NB4 (cell line): ENCODE data around the gene PRSS21.

Experiments
- DNase-seq: peaks from one replicate; pipeline ENCODE4 v3.0.0; 2010; ENCODE audit warnings: low read depth
- H3K4me3 ChIP-seq: one replicate; pipeline ENCODE4 v1.5.1; 2011; ENCODE audit warnings: mild to moderate bottlenecking, low read depth, low read length, moderate library complexity
- CTCF ChIP-seq: IDR thresholded peaks from one replicate; pipeline ENCODE4 v1.5.1; 2012; ENCODE audit warnings: low read depth, low read length
- MAX ChIP-seq: IDR thresholded peaks from 2 replicates; pipeline ENCODE4 v1.6.1; 2011; ENCODE audit warnings: low read depth, low read length
- MYC ChIP-seq: IDR thresholded peaks from 2 replicates; pipeline ENCODE4 v1.6.1; 2011; ENCODE audit warnings: low read depth, low read length
- POLR2A ChIP-seq: IDR thresholded peaks from 2 replicates; pipeline ENCODE4 v1.6.1; 2011; ENCODE audit warnings: mild to moderate bottlenecking; ENCODE audit not compliant: insufficient read length; ENCODE audit errors: extremely low read depth

The PRSS21 gene

GRCh38 chr16:2827374-2827791 is 10.3 kb downstream of the PRSS21 start:
- no peak overlapping the region for H3K4me3 ChIP-seq
- no peak for DNase-seq
- TF ChIP-seq POLR2A = no peak
- TF ChIP-seq MAX = no peak
- no peak for TF ChIP-seq MYC
- TF ChIP-seq CTCF = no peak

- H3K4me3 ChIP-seq = no peak overlapping the region
- DNase-seq = no peak
- no peak for TF ChIP-seq MAX
These were observed 10.9 kb downstream of the PRSS21 start for GRCh38 chr16:2827831-2828520.

GRCh38 chr16:2828521-2828840 is 11.4 kb downstream of the PRSS21 start:
- no peak overlapping the region for H3K4me3 ChIP-seq
- DNase-seq = no peak
- TF ChIP-seq POLR2A = no peak
- TF ChIP-seq CTCF = no peak
- no peak for TF ChIP-seq MAX
- TF ChIP-seq MYC = no peak

- TF ChIP-seq MYC (no peak), POLR2A (no peak), CTCF (no peak), MAX (no peak)
- no peak for DNase-seq
- no peak overlapping the region for H3K4me3 ChIP-seq
These were observed 11.9 kb downstream of the PRSS21 start for GRCh38 chr16:2828876-2829430.

GRCh38 chr16:2829501-2830354 is 12.7 kb downstream of the PRSS21 start, which contains the start of gene ZG16B:
Gene ZG16B, plus strand, starts transcription at chr16:2830303. Its CDS starts 139 bp downstream, at chr16:2830442.
- no peak for DNase-seq
- no peak for TF ChIP-seq POLR2A
- no peak for TF ChIP-seq MYC
- TF ChIP-seq CTCF = no peak
- TF ChIP-seq MAX = no peak
- H3K4me3 ChIP-seq = no peak within 1 kb of the TSS

GRCh38 chr16:2830355-2830695 is 13.3 kb downstream of the PRSS21 start:
- no peak for TF ChIP-seq MAX
- DNase-seq = no peak
- H3K4me3 ChIP-seq = no peak overlapping the region
